K562 (cell line): ENCODE data around the gene AK4.

ENCODE experiments used
- CHCHD3 ChIP-seq: fragments of 250-450 bp; sonication (Bioruptor Pico); IDR thresholded peaks from 2 replicates; pipeline ENCODE4 v2.1.2; 2022; ENCODE audit warnings: mild to moderate bottlenecking
- RBFOX2 ChIP-seq: fragments of 200-400 bp; formaldehyde crosslinking; IDR thresholded peaks from 2 replicates; pipeline ENCODE4 v1.6.1; 2017; ENCODE audit warnings: low read depth, mild to moderate bottlenecking, low read length, moderate library complexity
- YY1 ChIP-seq, 3 experiments: IDR thresholded peaks; 2 replicates each; pipeline ENCODE4 v1.6.1; 2011; ENCODE audit warnings: low read length in 2 of 3, mild to moderate bottlenecking in 2 of 3, moderate library complexity in 2 of 3, borderline replicate concordance in 1 of 3, control low read depth in 1 of 3, low read depth in 1 of 3; ENCODE audit not compliant: insufficient read depth in 3 of 3, insufficient replicate concordance in 2 of 3, control insufficient read depth in 1 of 3, insufficient read length in 1 of 3; ENCODE audit errors: extremely low read depth in 1 of 3

GRCh38 chr1:65172936-65173690 is 25.1 kb downstream of the AK4 start:
- no peak for TF ChIP-seq YY1 (IDR thresholded peaks at IDR 0.05; ENCODE audit: borderline replicate concordance in 1 of 3, control insufficient read depth in 1 of 3, extremely low read depth in 1 of 3, insufficient read depth in 3 of 3, insufficient read length in 1 of 3, insufficient replicate concordance in 2 of 3, low read depth in 1 of 3, low read length in 2 of 3)
- TF ChIP-seq CHCHD3: no peak
- no peak for TF ChIP-seq RBFOX2
